HCT116 (cell line): ENCODE data around the gene APBB2. TPM values are rescaled to one million over a fixed set of nuclear protein-coding genes. Genes with fewer than 3 reads are reported as not detected.

Source experiments
- ATAC-seq: fragments of 200-7000 bp; cut with Tn5 transposase; 2 replicates; pipeline ENCODE4 v1.9.1; 2020; ENCODE audit warnings: mild to moderate bottlenecking, moderate library complexity
- BruUV-seq: library from RNA; stranded (reverse); fragments of 400-500 nt; replicated peaks from 2 replicates; lab custom pipeline; 2021; lab: Mats Ljungman, UMichigan
- CTCF ChIA-PET: fragments of 300-600 bp; sonication (Branson Sonifier 250); formaldehyde crosslinking; loops from one replicate; lab custom pipeline; 2021; ENCODE audit warnings: antibody characterized with exemption; lab: Charles Lee
- POLR2A ChIA-PET: fragments of 300-600, 350-600 bp; sonication (Branson Sonifier 250); formaldehyde crosslinking; loops from one replicate; lab custom pipeline; 2021; ENCODE audit warnings: antibody characterized with exemption; lab: Charles Lee
- RAD21 ChIA-PET, 2 experiments: fragments of 300-600 bp; sonication (Branson Sonifier 250); formaldehyde crosslinking; loops; one replicate each; lab custom pipeline; 2023; ENCODE audit warnings: low total read pairs in 2 of 2; ENCODE audit not compliant: uncharacterized antibody in 2 of 2, unreplicated experiment in 2 of 2, low non-redundant PET in 1 of 2; lab: Charles Lee
- DNase-seq: peaks from one replicate; pipeline ENCODE4 v3.0.0-alpha.2; 2010; ENCODE audit warnings: low read depth, low spot score
- H2AFZ ChIP-seq: fragments of 200-600 bp; shearing (Covaris generic), sonication (generic); 2 replicates; pipeline ENCODE4 v1.6.1; 2017; ENCODE audit warnings: low read depth, mixed run types, mixed read lengths, antibody characterized with exemption, low read length; ENCODE audit not compliant: poor library complexity, severe bottlenecking
- H3K27ac ChIP-seq: 2 replicates; pipeline ENCODE4 v1.5.1; 2012; ENCODE audit warnings: low read depth, low read length
- H3K27me3 ChIP-seq: fragments of 200-600 bp; sonication (generic); 2 replicates; pipeline ENCODE4 v1.6.1; 2016; ENCODE audit warnings: mixed run types, low read length, mixed read lengths; ENCODE audit not compliant: insufficient read depth
- H3K36me3 ChIP-seq, 2 experiments: fragments of 200-500 bp in 1 of 2; fragments of 200-600 bp in 1 of 2; sonication (Bioruptor generic) in 1 of 2; sonication (generic) in 1 of 2; 2 replicates each; pipeline versions ENCODE4 v1.5.1 to v1.6.1; 2014 to 2016; ENCODE audit warnings: low read length in 2 of 2, inconsistent platforms in 1 of 2, mixed read lengths in 1 of 2, mixed run types in 1 of 2; ENCODE audit not compliant: insufficient read depth in 2 of 2, control insufficient read depth in 1 of 2
- H3K4me1 ChIP-seq, 2 experiments: fragments of 200-600 bp in 1 of 2; sonication (generic) in 1 of 2; 2 replicates each; pipeline versions ENCODE4 v1.5.1 to v1.6.1; 2012 to 2017; ENCODE audit warnings: low read length in 2 of 2, inconsistent platforms in 1 of 2, mild to moderate bottlenecking in 1 of 2, mixed read lengths in 1 of 2, mixed run types in 1 of 2, moderate library complexity in 1 of 2; ENCODE audit not compliant: insufficient read depth in 2 of 2, control insufficient read depth in 1 of 2
- H3K4me2 ChIP-seq: fragments of 200-600 bp; sonication (generic); 2 replicates; pipeline ENCODE4 v1.6.1; 2017; ENCODE audit warnings: mixed run types, low read length, mixed read lengths
- H3K4me3 ChIP-seq, 2 experiments: fragments of 200-600 bp in 1 of 2; sonication (generic) in 1 of 2; replicated peaks in 1 of 2; 2 replicates each; pipeline ENCODE4 v1.5.1; 2011 to 2016; ENCODE audit warnings: low read length in 2 of 2, control low read depth in 1 of 2, low read depth in 1 of 2, mild to moderate bottlenecking in 1 of 2, mixed read lengths in 1 of 2, mixed run types in 1 of 2
- H3K79me2 ChIP-seq: fragments of 200-600 bp; sonication (generic); 2 replicates; pipeline ENCODE4 v1.6.1; 2017; ENCODE audit warnings: mild to moderate bottlenecking, mixed run types, low read length, moderate library complexity, mixed read lengths; ENCODE audit not compliant: insufficient read depth
- H3K9ac ChIP-seq: fragments of 200-600 bp; sonication (generic); 2 replicates; pipeline ENCODE4 v1.6.1; 2016; ENCODE audit warnings: low read length, mixed read lengths
- H3K9me2 ChIP-seq: fragments of 200-600 bp; sonication (generic), shearing (Covaris generic); 2 replicates; pipeline ENCODE4 v1.6.1; 2017; ENCODE audit warnings: mixed run types, mild to moderate bottlenecking, moderate library complexity; ENCODE audit not compliant: insufficient read depth
- H3K9me3 ChIP-seq, 2 experiments: fragments of 200-500 bp in 1 of 2; fragments of 200-600 bp in 1 of 2; sonication (Bioruptor generic) in 1 of 2; sonication (generic) in 1 of 2; 2 replicates each; pipeline ENCODE4 v1.6.1; 2014 to 2017; ENCODE audit warnings: low read length in 2 of 2, mixed read lengths in 2 of 2, inconsistent platforms in 1 of 2, low read depth in 1 of 2, mild to moderate bottlenecking in 1 of 2, mixed run types in 1 of 2, moderate library complexity in 1 of 2; ENCODE audit not compliant: control insufficient read depth in 1 of 2, insufficient read depth in 1 of 2
- H4K20me1 ChIP-seq: fragments of 200-600 bp; sonication (generic), shearing (Covaris generic); 2 replicates; pipeline ENCODE4 v1.6.1; 2017; ENCODE audit warnings: mixed run types, mild to moderate bottlenecking, moderate library complexity; ENCODE audit not compliant: insufficient read depth
- CEBPB ChIP-seq: IDR thresholded peaks from 2 replicates; pipeline ENCODE4 v1.6.1; 2012; ENCODE audit warnings: low read depth
- EGR1 ChIP-seq: IDR thresholded peaks from 2 replicates; pipeline ENCODE4 v1.6.1; 2012; ENCODE audit warnings: low read depth
- ELF1 ChIP-seq: IDR thresholded peaks from 2 replicates; pipeline ENCODE4 v1.6.1; 2012; ENCODE audit warnings: low read depth, borderline replicate concordance
- EZH2 ChIP-seq: fragments of 200-600 bp; sonication (generic); IDR thresholded peaks from 2 replicates; pipeline ENCODE4 v1.6.1; 2017; ENCODE audit warnings: antibody characterized with exemption, mixed run types
- FOSL1 ChIP-seq: IDR thresholded peaks from 2 replicates; pipeline ENCODE4 v1.6.1; 2012; ENCODE audit warnings: low read depth
- JUND ChIP-seq: IDR thresholded peaks from 2 replicates; pipeline ENCODE4 v1.6.1; 2012
- POLR2A ChIP-seq: IDR thresholded peaks from 2 replicates; pipeline ENCODE4 v1.7.0; 2011; ENCODE audit warnings: borderline replicate concordance; ENCODE audit not compliant: insufficient read depth, insufficient read length; ENCODE audit errors: extremely low read depth
- POLR2AphosphoS5 ChIP-seq: IDR thresholded peaks from 2 replicates; pipeline ENCODE4 v1.6.1; 2011; ENCODE audit warnings: mild to moderate bottlenecking, low read depth, low read length, moderate library complexity
- TCF7L2 ChIP-seq: IDR thresholded peaks from 2 replicates; pipeline ENCODE4 v1.7.0; 2011; ENCODE audit warnings: borderline replicate concordance, inconsistent platforms; ENCODE audit not compliant: insufficient read depth, insufficient read length; ENCODE audit errors: extremely low read depth
- YY1 ChIP-seq: IDR thresholded peaks from 2 replicates; pipeline ENCODE4 v1.6.1; 2011; ENCODE audit warnings: low read length, low read depth, moderate library complexity, mild to moderate bottlenecking; ENCODE audit not compliant: insufficient replicate concordance; ENCODE audit errors: extremely low read depth
- ZFX ChIP-seq: fragments of 450-650 bp; IDR thresholded peaks from 2 replicates; pipeline ENCODE4 v1.6.1; 2017
- ZNF274 ChIP-seq: fragments of 200-500 bp; sonication (Bioruptor generic); IDR thresholded peaks from 2 replicates; pipeline ENCODE4 v1.6.1; 2014; ENCODE audit warnings: mild to moderate bottlenecking, low read depth, low read length, inconsistent platforms
- intact Hi-C: fragments of 100-400 bp; cut with micrococcal nuclease; formaldehyde crosslinking; loops from 2 replicates; pipeline ENCODE4 v1.10.0; 2022
- total RNA-seq: library from RNA; stranded (reverse); gene quantifications from one replicate; pipeline ENCODE4 v1.2.1, GENCODE V29; 2021; ENCODE audit not compliant: unreplicated experiment
- TF ChIP-seq, protein P1 (sequence below): IDR thresholded peaks from 2 replicates; pipeline ENCODE4 v1.6.1; 2012
- TF ChIP-seq, protein P2 (sequence below): IDR thresholded peaks from 2 replicates; pipeline ENCODE4 v1.6.1; 2011; ENCODE audit warnings: mild to moderate bottlenecking, low read length, moderate library complexity; ENCODE audit not compliant: insufficient replicate concordance; ENCODE audit errors: extremely low read depth
- TF ChIP-seq, protein P3 (sequence below), 3 experiments: fragments of 200-600 bp in 1 of 3; sonication (generic) in 1 of 3; IDR thresholded peaks in 2 of 3; conservative IDR thresholded peaks in 1 of 3; 2 replicates each; pipeline ENCODE4 v1.5.1; 2012 to 2017; ENCODE audit warnings: low read depth in 2 of 3, low read length in 2 of 3, antibody characterized with exemption in 1 of 3, borderline replicate concordance in 1 of 3, control low read depth in 1 of 3, mild to moderate bottlenecking in 1 of 3, mixed read lengths in 1 of 3, mixed run types in 1 of 3, moderate library complexity in 1 of 3; ENCODE audit not compliant: insufficient read depth in 1 of 3
- TF ChIP-seq, protein P4 (sequence below): IDR thresholded peaks from 2 replicates; pipeline ENCODE4 v1.6.1; 2012; ENCODE audit warnings: low read depth
- TF ChIP-seq, protein P5 (sequence below): IDR thresholded peaks from 2 replicates; pipeline ENCODE4 v1.6.1; 2012

APBB2 gene
- total RNA-seq, 1 experiment from 2014 or later: 72.5 TPM

DNA sequence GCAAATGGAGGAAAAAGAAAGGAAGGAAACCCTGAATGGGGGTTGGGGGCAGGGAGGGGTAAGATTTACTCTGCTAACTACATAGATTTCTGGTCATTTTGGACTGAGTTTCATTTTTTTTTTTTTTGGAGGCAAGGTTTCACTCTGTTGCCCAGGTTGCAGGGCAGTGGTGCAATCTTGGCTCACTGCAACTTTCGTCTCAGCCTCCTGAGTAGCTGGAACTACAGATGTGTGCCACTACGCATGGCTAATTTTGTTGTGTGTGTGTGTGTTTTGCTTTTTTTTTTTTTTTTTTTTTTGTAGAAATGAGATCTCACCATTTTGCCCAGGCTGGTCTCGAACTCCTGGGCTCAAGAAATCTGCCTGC lies 223.5 kb downstream of the APBB2 start:
- Histone ChIP-seq H3K9me3 (no peaks in the 10 kb centered on the region), H3K4me2 (peak overlapping the region; percentile 66), H3K9ac (peak overlapping the region; percentile 42), H4K20me1 (no peaks in the 10 kb centered on the region), H3K4me3 (peak overlapping the region in 1 of 2 experiments; percentile 19; a peak in 2 of 4 replicates), H3K27me3 (no peaks in the 10 kb centered on the region), H3K9me2 (no peaks in the 10 kb centered on the region), H3K4me1 (peaks cover 51 to 66% of the 10 kb centered on the region in 2 experiments), H2AFZ (no peak overlapping the region), H3K79me2 (peaks cover 64% of the 10 kb centered on the region), H3K27ac (peak overlapping the region; percentile 19; the same call in 1 of the 2 replicates), H3K36me3 (no peaks in the 10 kb centered on the region)
- intact Hi-C loops: loop anchor here (5.0 kb wide), 1 partner anchor 171 kb away; no protein-coding TSS in a partner anchor
- no TSS peak for BruUV-seq
- ChIA-PET POLR2A (interaction anchor here (0.6 to 1.1 kb wide), 2 partner anchors 156 to 170 kb away, joined by 4 to 6 read pairs; no protein-coding TSS in a partner anchor), RAD21 (no interaction called here), CTCF (interaction anchor here (2.3 kb wide), 1 partner anchor 14 kb away, joined by 7 read pairs; no protein-coding TSS in a partner anchor)
- DNase-seq (no peak), ATAC-seq (no peak)
- TF ChIP-seq FOSL1: no peak
- no peak for TF ChIP-seq TCF7L2
- TF ChIP-seq ZFX: no peak
- TF ChIP-seq, protein P1, sequence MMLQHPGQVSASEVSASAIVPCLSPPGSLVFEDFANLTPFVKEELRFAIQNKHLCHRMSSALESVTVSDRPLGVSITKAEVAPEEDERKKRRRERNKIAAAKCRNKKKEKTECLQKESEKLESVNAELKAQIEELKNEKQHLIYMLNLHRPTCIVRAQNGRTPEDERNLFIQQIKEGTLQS: no peak
- TF ChIP-seq, protein P2, sequence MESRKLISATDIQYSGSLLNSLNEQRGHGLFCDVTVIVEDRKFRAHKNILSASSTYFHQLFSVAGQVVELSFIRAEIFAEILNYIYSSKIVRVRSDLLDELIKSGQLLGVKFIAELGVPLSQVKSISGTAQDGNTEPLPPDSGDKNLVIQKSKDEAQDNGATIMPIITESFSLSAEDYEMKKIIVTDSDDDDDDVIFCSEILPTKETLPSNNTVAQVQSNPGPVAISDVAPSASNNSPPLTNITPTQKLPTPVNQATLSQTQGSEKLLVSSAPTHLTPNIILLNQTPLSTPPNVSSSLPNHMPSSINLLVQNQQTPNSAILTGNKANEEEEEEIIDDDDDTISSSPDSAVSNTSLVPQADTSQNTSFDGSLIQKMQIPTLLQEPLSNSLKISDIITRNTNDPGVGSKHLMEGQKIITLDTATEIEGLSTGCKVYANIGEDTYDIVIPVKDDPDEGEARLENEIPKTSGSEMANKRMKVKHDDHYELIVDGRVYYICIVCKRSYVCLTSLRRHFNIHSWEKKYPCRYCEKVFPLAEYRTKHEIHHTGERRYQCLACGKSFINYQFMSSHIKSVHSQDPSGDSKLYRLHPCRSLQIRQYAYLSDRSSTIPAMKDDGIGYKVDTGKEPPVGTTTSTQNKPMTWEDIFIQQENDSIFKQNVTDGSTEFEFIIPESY: no peak
- no peak for TF ChIP-seq JUND
- TF ChIP-seq EGR1: no peak
- no peak for TF ChIP-seq POLR2AphosphoS5
- TF ChIP-seq CEBPB: no peak
- TF ChIP-seq, protein P3, sequence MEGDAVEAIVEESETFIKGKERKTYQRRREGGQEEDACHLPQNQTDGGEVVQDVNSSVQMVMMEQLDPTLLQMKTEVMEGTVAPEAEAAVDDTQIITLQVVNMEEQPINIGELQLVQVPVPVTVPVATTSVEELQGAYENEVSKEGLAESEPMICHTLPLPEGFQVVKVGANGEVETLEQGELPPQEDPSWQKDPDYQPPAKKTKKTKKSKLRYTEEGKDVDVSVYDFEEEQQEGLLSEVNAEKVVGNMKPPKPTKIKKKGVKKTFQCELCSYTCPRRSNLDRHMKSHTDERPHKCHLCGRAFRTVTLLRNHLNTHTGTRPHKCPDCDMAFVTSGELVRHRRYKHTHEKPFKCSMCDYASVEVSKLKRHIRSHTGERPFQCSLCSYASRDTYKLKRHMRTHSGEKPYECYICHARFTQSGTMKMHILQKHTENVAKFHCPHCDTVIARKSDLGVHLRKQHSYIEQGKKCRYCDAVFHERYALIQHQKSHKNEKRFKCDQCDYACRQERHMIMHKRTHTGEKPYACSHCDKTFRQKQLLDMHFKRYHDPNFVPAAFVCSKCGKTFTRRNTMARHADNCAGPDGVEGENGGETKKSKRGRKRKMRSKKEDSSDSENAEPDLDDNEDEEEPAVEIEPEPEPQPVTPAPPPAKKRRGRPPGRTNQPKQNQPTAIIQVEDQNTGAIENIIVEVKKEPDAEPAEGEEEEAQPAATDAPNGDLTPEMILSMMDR (IDR thresholded peaks at IDR 0.05 in 2 of 3, conservative IDR thresholded peaks at IDR 0.05 in 1 of 3; ENCODE audit: borderline replicate concordance in 1 of 3, insufficient read depth in 1 of 3, low read depth in 2 of 3, low read length in 2 of 3): no peak
- TF ChIP-seq ZNF274: no peak
- no peak for TF ChIP-seq EZH2
- TF ChIP-seq, protein P4, sequence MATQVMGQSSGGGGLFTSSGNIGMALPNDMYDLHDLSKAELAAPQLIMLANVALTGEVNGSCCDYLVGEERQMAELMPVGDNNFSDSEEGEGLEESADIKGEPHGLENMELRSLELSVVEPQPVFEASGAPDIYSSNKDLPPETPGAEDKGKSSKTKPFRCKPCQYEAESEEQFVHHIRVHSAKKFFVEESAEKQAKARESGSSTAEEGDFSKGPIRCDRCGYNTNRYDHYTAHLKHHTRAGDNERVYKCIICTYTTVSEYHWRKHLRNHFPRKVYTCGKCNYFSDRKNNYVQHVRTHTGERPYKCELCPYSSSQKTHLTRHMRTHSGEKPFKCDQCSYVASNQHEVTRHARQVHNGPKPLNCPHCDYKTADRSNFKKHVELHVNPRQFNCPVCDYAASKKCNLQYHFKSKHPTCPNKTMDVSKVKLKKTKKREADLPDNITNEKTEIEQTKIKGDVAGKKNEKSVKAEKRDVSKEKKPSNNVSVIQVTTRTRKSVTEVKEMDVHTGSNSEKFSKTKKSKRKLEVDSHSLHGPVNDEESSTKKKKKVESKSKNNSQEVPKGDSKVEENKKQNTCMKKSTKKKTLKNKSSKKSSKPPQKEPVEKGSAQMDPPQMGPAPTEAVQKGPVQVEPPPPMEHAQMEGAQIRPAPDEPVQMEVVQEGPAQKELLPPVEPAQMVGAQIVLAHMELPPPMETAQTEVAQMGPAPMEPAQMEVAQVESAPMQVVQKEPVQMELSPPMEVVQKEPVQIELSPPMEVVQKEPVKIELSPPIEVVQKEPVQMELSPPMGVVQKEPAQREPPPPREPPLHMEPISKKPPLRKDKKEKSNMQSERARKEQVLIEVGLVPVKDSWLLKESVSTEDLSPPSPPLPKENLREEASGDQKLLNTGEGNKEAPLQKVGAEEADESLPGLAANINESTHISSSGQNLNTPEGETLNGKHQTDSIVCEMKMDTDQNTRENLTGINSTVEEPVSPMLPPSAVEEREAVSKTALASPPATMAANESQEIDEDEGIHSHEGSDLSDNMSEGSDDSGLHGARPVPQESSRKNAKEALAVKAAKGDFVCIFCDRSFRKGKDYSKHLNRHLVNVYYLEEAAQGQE: no peak
- TF ChIP-seq, protein P5, sequence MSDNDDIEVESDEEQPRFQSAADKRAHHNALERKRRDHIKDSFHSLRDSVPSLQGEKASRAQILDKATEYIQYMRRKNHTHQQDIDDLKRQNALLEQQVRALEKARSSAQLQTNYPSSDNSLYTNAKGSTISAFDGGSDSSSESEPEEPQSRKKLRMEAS: no peak
- TF ChIP-seq YY1: no peak
- TF ChIP-seq POLR2A: no peak
- no peak for TF ChIP-seq ELF1
